Measurements from ENCODE around the gene RFX1. TPM values are rescaled to one million over a fixed set of nuclear protein-coding genes. Genes with fewer than 3 reads are reported as not detected.
A peak's percentile ranks its signal among the peaks of the same experiment; 100 is the strongest.
"Not testable (repeated sequence)": the region's sequence is repeated elsewhere in the genome, so short reads cannot be mapped to it uniquely, and the experiment has no call there.

Gene RFX1
- total RNA-seq, 1 donor from 2014 or later, result 15.2 TPM

DNA sequence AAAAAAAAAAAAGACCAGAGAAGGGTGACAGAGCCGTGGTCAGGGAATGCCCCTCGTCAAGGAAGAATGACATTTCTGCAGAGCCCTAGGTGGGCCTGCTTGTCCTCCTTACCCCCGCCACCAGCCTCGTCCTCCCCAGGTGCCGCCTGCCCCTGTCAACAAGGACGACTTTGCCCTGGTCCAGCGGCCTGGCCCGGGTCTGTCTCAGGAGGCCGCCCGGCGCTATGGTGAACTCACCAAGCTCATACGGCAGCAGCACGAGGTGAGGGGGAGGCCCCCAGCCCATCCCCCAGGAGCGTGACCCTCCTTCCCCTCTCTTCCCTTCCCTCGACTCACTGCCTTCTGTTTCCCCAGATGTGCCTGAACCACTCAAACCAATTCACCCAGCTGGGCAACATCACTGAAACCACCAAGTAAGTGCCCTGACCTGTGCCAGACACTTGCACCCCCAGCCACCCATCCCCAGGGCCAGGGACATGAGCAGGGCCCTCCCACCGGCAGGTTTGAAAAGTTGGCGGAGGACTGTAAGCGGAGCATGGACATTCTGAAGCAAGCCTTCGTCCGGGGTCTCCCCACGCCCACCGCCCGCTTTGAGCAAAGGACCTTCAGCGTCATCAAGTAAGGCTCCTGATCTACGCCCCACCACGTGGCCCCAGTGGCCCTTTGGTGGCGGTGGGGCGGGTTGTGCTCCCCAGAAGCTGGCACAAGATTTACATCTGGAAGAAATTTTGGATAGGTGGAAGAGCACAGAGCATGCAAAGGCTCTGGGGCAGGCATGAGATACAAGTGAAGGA is 82.7 kb downstream of the RFX1 start:
- Histone ChIP-seq H3K4me1 (peaks cover 14% of the 10 kb centered on the region), H3K4me3 (no peak overlapping the region), H3K27ac (replicated peaks) (no peak overlapping the region), H3K36me3 (peaks cover 96% of the 10 kb centered on the region), H3K27me3 (ENCODE audit: low read depth) (no peaks in the 10 kb centered on the region), H3K9me3 (replicated peaks) (peaks cover 4% of the 10 kb centered on the region)
- TF ChIP-seq, protein P1, sequence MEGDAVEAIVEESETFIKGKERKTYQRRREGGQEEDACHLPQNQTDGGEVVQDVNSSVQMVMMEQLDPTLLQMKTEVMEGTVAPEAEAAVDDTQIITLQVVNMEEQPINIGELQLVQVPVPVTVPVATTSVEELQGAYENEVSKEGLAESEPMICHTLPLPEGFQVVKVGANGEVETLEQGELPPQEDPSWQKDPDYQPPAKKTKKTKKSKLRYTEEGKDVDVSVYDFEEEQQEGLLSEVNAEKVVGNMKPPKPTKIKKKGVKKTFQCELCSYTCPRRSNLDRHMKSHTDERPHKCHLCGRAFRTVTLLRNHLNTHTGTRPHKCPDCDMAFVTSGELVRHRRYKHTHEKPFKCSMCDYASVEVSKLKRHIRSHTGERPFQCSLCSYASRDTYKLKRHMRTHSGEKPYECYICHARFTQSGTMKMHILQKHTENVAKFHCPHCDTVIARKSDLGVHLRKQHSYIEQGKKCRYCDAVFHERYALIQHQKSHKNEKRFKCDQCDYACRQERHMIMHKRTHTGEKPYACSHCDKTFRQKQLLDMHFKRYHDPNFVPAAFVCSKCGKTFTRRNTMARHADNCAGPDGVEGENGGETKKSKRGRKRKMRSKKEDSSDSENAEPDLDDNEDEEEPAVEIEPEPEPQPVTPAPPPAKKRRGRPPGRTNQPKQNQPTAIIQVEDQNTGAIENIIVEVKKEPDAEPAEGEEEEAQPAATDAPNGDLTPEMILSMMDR (IDR thresholded peaks at IDR 0.05; ENCODE audit: borderline replicate concordance), result no peak
- DNase-seq, result no peak
- intact Hi-C loops (cut with micrococcal nuclease), result no loop called here

GRCh38 chr19:13922118-13922517 is 84.0 kb downstream of the RFX1 start:
- H3K27me3 ChIP-seq (ENCODE audit: low read depth); H3K27ac ChIP-seq (replicated peaks); H3K9me3 ChIP-seq (replicated peaks); DNase-seq; intact Hi-C loops (cut with micrococcal nuclease); H3K4me3 ChIP-seq: not testable (repeated sequence)
- H3K36me3 ChIP-seq, result peaks cover 94% of the 10 kb centered on the region
- peaks cover 15% of the 10 kb centered on the region for H3K4me1 ChIP-seq

- peaks cover 13% of the 10 kb centered on the region for H3K4me1 ChIP-seq
- TF ChIP-seq, protein P1 (IDR thresholded peaks at IDR 0.05; ENCODE audit: borderline replicate concordance), result no peak
- H3K4me3 ChIP-seq, result no peak overlapping the region
- intact Hi-C loops (cut with micrococcal nuclease), result no loop called here
- no peak for DNase-seq
- H3K9me3 ChIP-seq (replicated peaks), result peaks cover 4% of the 10 kb centered on the region
- no peak overlapping the region for H3K27ac ChIP-seq (replicated peaks)
- H3K27me3 ChIP-seq (ENCODE audit: low read depth), result no peaks in the 10 kb centered on the region
- peaks cover 94% of the 10 kb centered on the region for H3K36me3 ChIP-seq
Observed at GRCh38 chr19:13920940-13921747, 85.0 kb downstream of the RFX1 start.

DNA sequence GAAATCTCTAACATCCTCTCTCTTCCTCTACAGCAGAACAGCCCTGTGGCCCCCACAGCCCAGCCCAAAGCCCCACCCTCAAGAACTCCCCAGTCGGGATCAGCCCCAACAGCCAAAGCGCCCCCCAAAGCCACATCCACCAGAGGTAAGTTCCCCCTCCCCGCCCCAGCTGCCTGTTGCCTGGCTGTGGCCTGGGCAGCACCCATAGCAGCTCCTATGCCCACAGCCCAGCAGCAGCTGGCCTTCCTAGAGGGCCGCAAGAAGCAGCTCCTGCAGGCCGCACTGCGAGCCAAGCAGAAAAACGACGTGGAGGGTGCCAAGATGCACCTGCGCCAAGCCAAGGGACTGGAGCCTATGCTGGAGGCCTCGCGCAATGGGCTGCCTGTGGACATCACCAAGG is 85.6 kb downstream of the RFX1 start:
- no peak for DNase-seq
- Histone ChIP-seq H3K27me3 (ENCODE audit: low read depth) (no peaks in the 10 kb centered on the region), H3K4me1 (peaks cover 10% of the 10 kb centered on the region), H3K9me3 (replicated peaks) (peaks cover 4% of the 10 kb centered on the region), H3K4me3 (no peak overlapping the region), H3K27ac (replicated peaks) (no peak overlapping the region), H3K36me3 (peaks cover 96% of the 10 kb centered on the region)
- TF ChIP-seq, protein P1 (IDR thresholded peaks at IDR 0.05; ENCODE audit: borderline replicate concordance), result no peak
- intact Hi-C loops (cut with micrococcal nuclease), result no loop called here

GRCh38 chr19:13918726-13919411 is 87.3 kb downstream of the RFX1 start:
- DNase-seq, result no peak
- intact Hi-C loops (cut with micrococcal nuclease), result no loop called here
- H3K27me3 ChIP-seq (ENCODE audit: low read depth), result no peaks in the 10 kb centered on the region
- TF ChIP-seq, protein P1 (IDR thresholded peaks at IDR 0.05; ENCODE audit: borderline replicate concordance), result no peak
- H3K9me3 ChIP-seq (replicated peaks), result peaks cover 4% of the 10 kb centered on the region
- H3K27ac ChIP-seq (replicated peaks), result peak overlapping the region; percentile 65
- peaks cover 96% of the 10 kb centered on the region for H3K36me3 ChIP-seq
- H3K4me3 ChIP-seq, result no peak overlapping the region
- H3K4me1 ChIP-seq, result peaks cover 10% of the 10 kb centered on the region
